ENCODE results near the gene RPS16. TPM values are rescaled to one million over a fixed set of nuclear protein-coding genes. Genes with fewer than 3 reads are reported as not detected.

Gene RPS16
- total and polyA plus RNA-seq, 2 of the 13 experiments (the other 11 are each of a cell fraction or from before 2014, with no cell fraction given), result 488 to 2,583 TPM

DNA sequence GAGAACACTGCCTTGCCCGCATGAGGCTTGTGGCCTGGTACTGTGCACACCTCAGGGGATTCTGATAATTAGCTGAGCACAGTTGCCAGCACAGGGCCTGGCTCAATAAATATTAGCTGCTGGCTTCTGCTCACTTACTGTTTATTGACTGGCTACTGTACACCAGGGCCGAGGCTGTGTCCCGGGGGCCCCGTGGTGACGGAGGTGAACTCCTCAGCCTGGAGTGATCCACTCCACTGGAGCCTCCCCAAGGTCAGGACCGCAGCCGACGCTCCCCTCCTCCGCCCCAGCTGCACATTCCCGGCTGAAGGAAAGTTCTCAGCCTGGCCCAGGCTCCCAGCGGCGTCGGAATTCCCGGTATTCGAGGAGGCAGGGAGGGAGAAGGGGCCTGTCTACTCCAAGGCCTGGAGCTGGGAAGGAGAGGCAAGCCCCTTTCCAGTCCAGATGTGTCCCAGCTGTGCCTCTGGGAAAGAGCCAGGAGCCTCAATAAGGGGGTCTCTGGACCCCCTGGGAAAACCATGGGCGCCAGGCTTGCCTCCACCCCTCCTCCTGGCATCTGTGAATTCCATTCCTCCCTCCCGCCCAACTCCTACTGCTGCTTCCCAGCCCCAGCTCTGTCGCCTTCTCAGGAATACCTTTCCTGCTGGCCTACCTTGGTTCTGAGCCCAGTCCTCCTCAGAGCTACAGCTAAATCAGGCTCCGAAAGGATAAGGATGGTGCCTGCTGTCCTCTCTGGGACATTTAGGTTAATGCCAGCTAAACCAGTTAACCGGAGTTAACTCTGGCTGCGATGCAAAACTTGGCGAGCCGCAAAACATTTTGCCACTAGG, 7.3 kb downstream of the RPS16 start (continued):
- TF ChIP-seq CCAR2 (optimal IDR thresholded peaks at IDR 0.05; ENCODE audit: low read depth, low read length) (no peak), ARHGAP35 (CRISPR knock-in tag; IDR thresholded peaks at IDR 0.05; ENCODE audit: borderline replicate concordance) (no peak), ZNF3 (CRISPR knock-in tag; IDR thresholded peaks at IDR 0.05) (peak; percentile 91), ERF (CRISPR knock-in tag; IDR thresholded peaks at IDR 0.05) (no peak), GPN1 (CRISPR knock-in tag; IDR thresholded peaks at IDR 0.05; ENCODE audit: borderline replicate concordance) (no peak), NFRKB (IDR thresholded peaks at IDR 0.05) (no peak), GATA4 (IDR thresholded peaks at IDR 0.05; ENCODE audit: borderline replicate concordance, low read depth) (no peak)
- TF ChIP-seq, protein P1, sequence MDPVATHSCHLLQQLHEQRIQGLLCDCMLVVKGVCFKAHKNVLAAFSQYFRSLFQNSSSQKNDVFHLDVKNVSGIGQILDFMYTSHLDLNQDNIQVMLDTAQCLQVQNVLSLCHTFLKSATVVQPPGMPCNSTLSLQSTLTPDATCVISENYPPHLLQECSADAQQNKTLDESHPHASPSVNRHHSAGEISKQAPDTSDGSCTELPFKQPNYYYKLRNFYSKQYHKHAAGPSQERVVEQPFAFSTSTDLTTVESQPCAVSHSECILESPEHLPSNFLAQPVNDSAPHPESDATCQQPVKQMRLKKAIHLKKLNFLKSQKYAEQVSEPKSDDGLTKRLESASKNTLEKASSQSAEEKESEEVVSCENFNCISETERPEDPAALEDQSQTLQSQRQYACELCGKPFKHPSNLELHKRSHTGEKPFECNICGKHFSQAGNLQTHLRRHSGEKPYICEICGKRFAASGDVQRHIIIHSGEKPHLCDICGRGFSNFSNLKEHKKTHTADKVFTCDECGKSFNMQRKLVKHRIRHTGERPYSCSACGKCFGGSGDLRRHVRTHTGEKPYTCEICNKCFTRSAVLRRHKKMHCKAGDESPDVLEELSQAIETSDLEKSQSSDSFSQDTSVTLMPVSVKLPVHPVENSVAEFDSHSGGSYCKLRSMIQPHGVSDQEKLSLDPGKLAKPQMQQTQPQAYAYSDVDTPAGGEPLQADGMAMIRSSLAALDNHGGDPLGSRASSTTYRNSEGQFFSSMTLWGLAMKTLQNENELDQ (CRISPR knock-in tag; IDR thresholded peaks at IDR 0.05; ENCODE audit: borderline replicate concordance), result no peak
- TF ChIP-seq, protein P2, sequence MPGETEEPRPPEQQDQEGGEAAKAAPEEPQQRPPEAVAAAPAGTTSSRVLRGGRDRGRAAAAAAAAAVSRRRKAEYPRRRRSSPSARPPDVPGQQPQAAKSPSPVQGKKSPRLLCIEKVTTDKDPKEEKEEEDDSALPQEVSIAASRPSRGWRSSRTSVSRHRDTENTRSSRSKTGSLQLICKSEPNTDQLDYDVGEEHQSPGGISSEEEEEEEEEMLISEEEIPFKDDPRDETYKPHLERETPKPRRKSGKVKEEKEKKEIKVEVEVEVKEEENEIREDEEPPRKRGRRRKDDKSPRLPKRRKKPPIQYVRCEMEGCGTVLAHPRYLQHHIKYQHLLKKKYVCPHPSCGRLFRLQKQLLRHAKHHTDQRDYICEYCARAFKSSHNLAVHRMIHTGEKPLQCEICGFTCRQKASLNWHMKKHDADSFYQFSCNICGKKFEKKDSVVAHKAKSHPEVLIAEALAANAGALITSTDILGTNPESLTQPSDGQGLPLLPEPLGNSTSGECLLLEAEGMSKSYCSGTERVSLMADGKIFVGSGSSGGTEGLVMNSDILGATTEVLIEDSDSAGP (CRISPR knock-in tag; IDR thresholded peaks at IDR 0.05; ENCODE audit: borderline replicate concordance), result peak; percentile 68; the same call in 1 of the 2 replicates
- TF ChIP-seq, protein P3, sequence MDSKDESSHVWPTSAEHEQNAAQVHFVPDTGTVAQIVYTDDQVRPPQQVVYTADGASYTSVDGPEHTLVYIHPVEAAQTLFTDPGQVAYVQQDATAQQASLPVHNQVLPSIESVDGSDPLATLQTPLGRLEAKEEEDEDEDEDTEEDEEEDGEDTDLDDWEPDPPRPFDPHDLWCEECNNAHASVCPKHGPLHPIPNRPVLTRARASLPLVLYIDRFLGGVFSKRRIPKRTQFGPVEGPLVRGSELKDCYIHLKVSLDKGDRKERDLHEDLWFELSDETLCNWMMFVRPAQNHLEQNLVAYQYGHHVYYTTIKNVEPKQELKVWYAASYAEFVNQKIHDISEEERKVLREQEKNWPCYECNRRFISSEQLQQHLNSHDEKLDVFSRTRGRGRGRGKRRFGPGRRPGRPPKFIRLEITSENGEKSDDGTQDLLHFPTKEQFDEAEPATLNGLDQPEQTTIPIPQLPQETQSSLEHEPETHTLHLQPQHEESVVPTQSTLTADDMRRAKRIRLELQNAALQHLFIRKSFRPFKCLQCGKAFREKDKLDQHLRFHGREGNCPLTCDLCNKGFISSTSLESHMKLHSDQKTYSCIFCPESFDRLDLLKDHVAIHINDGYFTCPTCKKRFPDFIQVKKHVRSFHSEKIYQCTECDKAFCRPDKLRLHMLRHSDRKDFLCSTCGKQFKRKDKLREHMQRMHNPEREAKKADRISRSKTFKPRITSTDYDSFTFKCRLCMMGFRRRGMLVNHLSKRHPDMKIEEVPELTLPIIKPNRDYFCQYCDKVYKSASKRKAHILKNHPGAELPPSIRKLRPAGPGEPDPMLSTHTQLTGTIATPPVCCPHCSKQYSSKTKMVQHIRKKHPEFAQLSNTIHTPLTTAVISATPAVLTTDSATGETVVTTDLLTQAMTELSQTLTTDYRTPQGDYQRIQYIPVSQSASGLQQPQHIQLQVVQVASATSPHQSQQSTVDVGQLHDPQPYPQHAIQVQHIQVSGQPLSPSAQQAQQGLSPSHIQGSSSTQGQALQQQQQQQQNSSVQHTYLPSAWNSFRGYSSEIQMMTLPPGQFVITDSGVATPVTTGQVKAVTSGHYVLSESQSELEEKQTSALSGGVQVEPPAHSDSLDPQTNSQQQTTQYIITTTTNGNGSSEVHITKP (CRISPR knock-in tag; IDR thresholded peaks at IDR 0.05; ENCODE audit: low read depth), result peak; percentile 77; the same call in 1 of the 2 replicates
- TF ChIP-seq, protein P4, sequence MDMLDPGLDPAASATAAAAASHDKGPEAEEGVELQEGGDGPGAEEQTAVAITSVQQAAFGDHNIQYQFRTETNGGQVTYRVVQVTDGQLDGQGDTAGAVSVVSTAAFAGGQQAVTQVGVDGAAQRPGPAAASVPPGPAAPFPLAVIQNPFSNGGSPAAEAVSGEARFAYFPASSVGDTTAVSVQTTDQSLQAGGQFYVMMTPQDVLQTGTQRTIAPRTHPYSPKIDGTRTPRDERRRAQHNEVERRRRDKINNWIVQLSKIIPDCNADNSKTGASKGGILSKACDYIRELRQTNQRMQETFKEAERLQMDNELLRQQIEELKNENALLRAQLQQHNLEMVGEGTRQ (IDR thresholded peaks at IDR 0.05; ENCODE audit: low read depth, low read length), result no peak
- TF ChIP-seq, protein P4 (CRISPR knock-in tag; IDR thresholded peaks at IDR 0.05; ENCODE audit: borderline replicate concordance), result no peak

All from HepG2 (cell line).